GM10266 (cell line): Measurements from ENCODE around the gene MTMR4.

Experiments used
- DNase-seq: peaks from one replicate; pipeline ENCODE4 v3.0.0; 2012; ENCODE audit errors: extremely low spot score
- TF ChIP-seq, protein P1 (sequence below): IDR thresholded peaks from 2 replicates; pipeline ENCODE4 v1.5.1; 2012; ENCODE audit warnings: mild to moderate bottlenecking, low read depth; ENCODE audit not compliant: control insufficient read depth, insufficient read depth; ENCODE audit errors: missing control alignments

MTMR4 gene

DNA sequence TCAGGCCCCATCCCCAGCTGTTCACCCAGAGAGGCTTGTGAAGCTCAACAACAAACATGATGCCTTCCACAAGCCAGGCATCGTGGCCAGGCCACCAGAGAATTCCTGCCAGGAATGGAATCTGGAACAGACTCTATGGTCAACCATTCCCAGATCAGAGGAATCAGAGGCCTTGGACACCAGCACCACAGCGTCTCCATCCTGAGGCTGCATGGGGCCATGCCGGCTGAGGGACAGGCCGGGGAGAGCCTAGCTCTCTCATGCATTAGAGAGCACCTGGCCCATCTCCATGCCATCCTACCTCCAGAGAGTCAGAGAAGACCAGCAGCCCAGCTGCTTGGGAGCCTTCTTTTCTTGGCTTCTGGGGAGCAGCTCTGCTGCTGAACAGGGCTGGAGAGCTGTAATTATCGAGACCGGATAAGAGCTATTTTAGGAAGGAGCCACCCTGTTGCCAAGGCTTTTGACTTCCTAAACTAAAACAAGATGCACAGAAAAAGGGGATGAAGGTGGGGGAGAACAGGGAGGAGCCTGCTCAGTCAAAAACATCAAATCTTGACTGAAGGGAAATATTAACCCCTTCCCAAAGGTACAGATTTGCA lies 24.5 kb upstream of the MTMR4 start:
- no peak for DNase-seq
- TF ChIP-seq, protein P1, sequence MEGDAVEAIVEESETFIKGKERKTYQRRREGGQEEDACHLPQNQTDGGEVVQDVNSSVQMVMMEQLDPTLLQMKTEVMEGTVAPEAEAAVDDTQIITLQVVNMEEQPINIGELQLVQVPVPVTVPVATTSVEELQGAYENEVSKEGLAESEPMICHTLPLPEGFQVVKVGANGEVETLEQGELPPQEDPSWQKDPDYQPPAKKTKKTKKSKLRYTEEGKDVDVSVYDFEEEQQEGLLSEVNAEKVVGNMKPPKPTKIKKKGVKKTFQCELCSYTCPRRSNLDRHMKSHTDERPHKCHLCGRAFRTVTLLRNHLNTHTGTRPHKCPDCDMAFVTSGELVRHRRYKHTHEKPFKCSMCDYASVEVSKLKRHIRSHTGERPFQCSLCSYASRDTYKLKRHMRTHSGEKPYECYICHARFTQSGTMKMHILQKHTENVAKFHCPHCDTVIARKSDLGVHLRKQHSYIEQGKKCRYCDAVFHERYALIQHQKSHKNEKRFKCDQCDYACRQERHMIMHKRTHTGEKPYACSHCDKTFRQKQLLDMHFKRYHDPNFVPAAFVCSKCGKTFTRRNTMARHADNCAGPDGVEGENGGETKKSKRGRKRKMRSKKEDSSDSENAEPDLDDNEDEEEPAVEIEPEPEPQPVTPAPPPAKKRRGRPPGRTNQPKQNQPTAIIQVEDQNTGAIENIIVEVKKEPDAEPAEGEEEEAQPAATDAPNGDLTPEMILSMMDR: no peak

DNA sequence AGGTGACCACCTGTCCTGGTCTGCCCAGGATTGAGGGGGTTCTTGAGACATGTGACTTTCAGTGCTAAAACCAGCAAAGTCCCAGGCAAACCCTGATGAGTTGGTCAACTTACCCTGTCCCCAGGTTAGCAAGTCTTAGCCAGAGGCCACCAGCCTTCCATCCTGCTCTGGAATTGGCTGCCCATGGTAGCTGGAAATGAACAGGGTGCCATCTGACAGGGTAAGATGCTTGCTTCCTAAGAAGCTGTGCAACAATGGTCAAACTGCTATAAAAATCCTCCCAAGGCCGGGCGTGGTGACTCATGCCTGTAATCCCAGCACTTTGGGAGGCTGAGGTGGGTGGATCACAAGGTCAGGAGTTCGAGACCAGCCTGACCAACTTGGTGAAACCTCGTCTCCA lies 22.8 kb upstream of the MTMR4 start:
- TF ChIP-seq, protein P1: no peak
- no peak for DNase-seq

DNA sequence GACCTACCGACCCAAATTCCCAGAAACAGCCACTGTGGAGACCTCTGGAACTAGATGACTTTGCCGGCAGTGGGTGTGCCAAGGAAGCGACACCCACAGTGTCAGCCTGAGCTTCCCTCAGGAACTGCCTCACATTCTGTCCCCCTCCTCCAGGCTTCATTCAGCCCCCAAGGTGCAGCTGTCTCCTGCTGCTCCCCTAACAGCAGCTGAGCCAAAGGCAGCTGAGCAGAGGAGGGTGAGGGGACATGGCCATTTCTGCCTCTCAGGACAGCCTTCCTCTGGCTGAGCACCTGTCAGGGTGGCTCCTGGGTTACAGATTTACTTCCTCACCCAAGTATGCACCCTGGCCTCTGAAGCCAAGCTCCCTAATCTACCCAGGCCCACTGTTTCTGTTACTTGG lies 22.1 kb upstream of the MTMR4 start:
- TF ChIP-seq, protein P1: no peak
- DNase-seq: no peak

DNA sequence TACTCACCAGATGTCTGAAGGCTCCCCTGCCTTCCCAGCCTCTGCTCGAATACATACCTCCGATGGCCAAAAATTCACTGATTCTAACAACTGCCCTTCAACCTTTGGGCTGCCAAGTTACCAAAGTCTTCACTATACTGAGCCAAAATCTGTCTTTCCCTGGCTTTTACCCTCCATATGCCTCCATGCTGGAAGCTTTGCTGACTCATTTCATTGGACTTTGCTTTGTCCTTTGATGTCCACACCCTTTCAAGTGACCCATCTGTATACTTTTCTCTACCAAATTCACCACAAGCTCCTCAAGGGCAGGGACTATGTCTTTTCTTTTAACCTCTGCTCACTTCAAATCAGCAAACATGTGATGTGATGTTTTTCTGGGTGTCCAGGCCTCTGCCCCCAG lies 21.0 kb upstream of the MTMR4 start:
- TF ChIP-seq, protein P1: no peak
- DNase-seq: no peak

DNA sequence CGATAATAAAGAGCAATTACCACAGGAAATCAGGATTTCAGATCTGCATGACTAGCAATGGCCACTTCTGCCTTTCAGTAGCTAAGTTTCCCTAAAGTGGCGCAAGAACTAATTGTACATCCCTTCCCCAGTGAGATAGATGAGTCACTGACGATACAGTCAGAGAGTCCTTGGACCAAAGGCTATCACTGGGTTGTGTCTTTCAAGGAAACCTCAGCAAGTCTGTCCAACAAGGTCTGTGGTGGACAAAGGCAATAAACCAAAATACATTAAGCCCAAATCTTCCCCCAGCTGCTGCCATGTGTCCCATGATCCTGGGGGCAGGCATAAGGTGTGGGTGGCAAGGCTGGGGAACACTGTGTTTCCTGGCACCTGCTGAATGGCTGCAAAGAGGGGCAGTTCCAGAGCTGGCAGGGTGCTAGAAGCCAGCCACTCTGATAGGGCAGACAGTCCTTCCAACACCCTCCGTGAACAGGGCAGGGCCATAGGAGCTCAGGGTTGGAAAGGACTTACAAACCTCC lies 20.5 kb upstream of the MTMR4 start:
- no peak for DNase-seq
- TF ChIP-seq, protein P1: no peak

DNA sequence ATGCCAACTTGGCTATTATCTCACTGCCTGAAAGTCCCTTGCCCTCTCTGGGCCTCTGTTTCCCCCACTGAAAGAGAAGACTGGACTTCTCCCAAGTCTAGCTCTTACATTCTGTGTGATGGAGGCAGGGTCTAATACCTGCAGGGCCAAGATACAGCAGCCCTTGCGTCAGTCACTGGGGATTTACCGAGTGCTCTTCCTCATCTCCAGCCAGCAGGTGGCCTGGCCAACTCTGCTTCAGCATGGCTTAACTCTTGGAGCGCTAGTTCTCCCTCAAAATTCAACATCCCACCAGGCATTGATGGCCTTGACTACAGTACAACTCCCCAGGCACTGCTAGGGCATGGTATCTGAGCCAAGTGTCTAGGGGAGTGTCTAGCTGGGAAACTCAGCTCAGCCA lies 19.9 kb upstream of the MTMR4 start:
- no peak for DNase-seq
- TF ChIP-seq, protein P1: no peak

DNA sequence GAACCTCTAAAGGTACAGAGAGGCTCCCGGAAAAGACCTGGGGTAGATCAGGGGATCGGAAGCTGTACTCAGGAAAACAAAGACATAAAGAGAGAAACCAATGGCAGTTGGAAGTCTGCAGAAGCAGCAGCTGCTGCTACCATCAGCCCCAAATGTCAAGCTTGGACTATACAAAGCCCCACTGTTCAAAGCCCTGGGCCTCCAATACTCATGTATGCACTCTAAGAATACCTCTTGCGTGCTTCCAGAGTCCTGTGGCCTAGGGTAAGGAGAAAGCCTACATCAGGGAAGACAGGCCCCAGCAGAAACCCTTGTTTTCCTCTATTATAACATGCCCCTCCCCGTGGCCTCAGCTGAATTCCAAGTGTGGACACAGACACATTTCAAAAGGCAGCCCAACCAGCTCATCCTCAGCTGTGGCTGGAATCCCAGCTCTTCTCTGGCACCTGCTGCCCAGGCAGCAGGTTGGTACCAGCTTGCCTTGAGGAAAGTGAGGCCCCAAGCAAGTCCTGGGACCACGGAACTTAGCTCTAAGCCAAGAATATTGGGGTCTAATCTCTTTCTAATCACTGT lies 19.3 kb upstream of the MTMR4 start:
- TF ChIP-seq, protein P1: no peak
- no peak for DNase-seq
